ENCODE results near the gene ALKBH5. TPM values are rescaled to one million over a fixed set of nuclear protein-coding genes. Genes with fewer than 3 reads are reported as not detected.
A peak's percentile ranks its signal among the peaks of the same experiment; 100 is the strongest.

ALKBH5 gene
- total and polyA plus RNA-seq, 11 donors = 89.2 to 233 (median 192) TPM

- WGBS, 4 donors = 60 to 86% (median 77%) methylated on average over 1 to 5 of the region's 5 CpGs
- no peak for TF ChIP-seq CTCF (IDR thresholded peaks at IDR 0.05)
- no peak for TF ChIP-seq POLR2A (IDR thresholded peaks at IDR 0.05)
Observed at GRCh38 chr17:18181358-18181757, 2.3 kb upstream of the ALKBH5 start.

GRCh38 chr17:18182110-18182977, 1.3 kb upstream of the ALKBH5 start:
- H3K36me3 ChIP-seq = peaks cover 0 to 7% (median 0%) of the 10 kb centered on the region in 9 donors
- TF ChIP-seq CTCF (IDR thresholded peaks at IDR 0.05) = no peak
- TF ChIP-seq POLR2A (IDR thresholded peaks at IDR 0.05) = no peak
- ATAC-seq (peak in 2 of 4 donors; percentile 2), DNase-seq (peak in 4 of 5 donors; percentile 49 to 75 (median 59))
- H3K27ac ChIP-seq = peak overlapping the region; percentile 93 to 100 (median 98)
- H3K4me1 ChIP-seq = peaks cover 7 to 55% (median 35%) of the 10 kb centered on the region in 12 donors
- H3K4me3 ChIP-seq = peak overlapping the region; percentile 56 to 99 (median 92)
- intact Hi-C loops (cut with DNase I) = loop anchor here in 4 of 10 donors (2.0 to 5.0 kb wide), 5 partner anchors 40 to 135 kb away; partner anchors contain the start of genes FLII (in 1 of the 4), LLGL1 (in 1 of the 4), MIEF2 (in 1 of the 4) and SMCR8 (in 1 of the 4)
- 14 to 17% (median 15%) methylated on average over 28 of the region's 28 CpGs for WGBS, 4 donors
- no peaks in the 10 kb centered on the region for H3K9me3 ChIP-seq
- H3K27me3 ChIP-seq = no peaks in the 10 kb centered on the region

More at GRCh38 chr17:18181358-18181757, 2.3 kb upstream of the ALKBH5 start:
- intact Hi-C loops (cut with DNase I) = loop anchor here in 2 of 10 donors (5.0 kb wide), 2 partner anchors 39 to 136 kb away; partner anchors contain the start of gene SMCR8 (in 1 of the 2)
- H3K9me3 ChIP-seq = no peaks in the 10 kb centered on the region
- H3K36me3 ChIP-seq = peaks cover 0 to 1% (median 0%) of the 10 kb centered on the region in 9 donors
- ATAC-seq (no peak), DNase-seq (no peak)
- H3K27me3 ChIP-seq = no peaks in the 10 kb centered on the region
- H3K4me1 ChIP-seq = peaks cover 0 to 45% (median 25%) of the 10 kb centered on the region in 12 donors
- H3K27ac ChIP-seq = peak overlapping the region in 10 of 12 donors; percentile 93 to 100 (median 98)
- no peak overlapping the region for H3K4me3 ChIP-seq

GRCh38 chr17:18182978-18183333, 672 bp upstream of the ALKBH5 start:
- Histone ChIP-seq H3K9me3 (no peaks in the 10 kb centered on the region), H3K36me3 (peaks cover 0 to 13% (median 0%) of the 10 kb centered on the region in 9 donors), H3K27me3 (no peaks in the 10 kb centered on the region), H3K4me1 (peaks cover 13 to 61% (median 41%) of the 10 kb centered on the region in 12 donors), H3K4me3 (peak overlapping the region; percentile 56 to 99 (median 92)), H3K27ac (peak overlapping the region; percentile 93 to 100 (median 98))
- intact Hi-C loops (cut with DNase I) = loop anchor here in 4 of 10 donors (2.0 to 5.0 kb wide), 5 partner anchors 41 to 134 kb away; partner anchors contain the start of genes FLII (in 1 of the 4), LLGL1 (in 1 of the 4), MIEF2 (in 1 of the 4) and SMCR8 (in 1 of the 4)
- peak; percentile 88 to 95 (median 92) for DNase-seq
- WGBS, 4 donors = 0 to 2% (median 0%) methylated on average over 20 to 33 of the region's 33 CpGs
- TF ChIP-seq CTCF (IDR thresholded peaks at IDR 0.05) (no peak), POLR2A (IDR thresholded peaks at IDR 0.05) (peak in 1 of 2 donors; percentile 48)
- ATAC-seq = peak; percentile 47 to 69 (median 60)

All from heart left ventricle (tissue), 16 donors.